ENCODE data around the gene PLCXD3.

The PLCXD3 gene

DNA sequence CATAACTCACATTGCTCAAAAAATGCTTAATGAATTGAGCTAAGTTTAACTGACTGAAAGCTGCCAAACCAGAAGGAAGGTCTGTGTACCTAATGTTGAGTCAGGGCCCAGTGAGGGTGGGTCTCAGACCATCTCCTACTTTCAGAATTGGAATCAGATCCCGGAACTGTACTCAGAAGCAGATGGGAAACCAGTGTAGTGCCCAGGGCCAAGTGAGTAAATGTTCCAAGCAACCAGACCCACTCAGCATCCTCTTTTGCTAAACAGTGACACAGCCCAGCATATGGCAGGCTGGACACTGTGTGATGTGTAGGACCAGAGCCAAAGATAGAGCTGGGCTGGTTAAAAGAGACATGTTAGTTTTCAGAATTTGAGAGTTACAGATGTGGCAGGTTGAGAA is 94.1 kb downstream of the PLCXD3 start:
- no peak overlapping the region for H3K4me3 ChIP-seq (replicated peaks; ENCODE audit: insufficient read depth, low read length)
- H3K27ac ChIP-seq (replicated peaks), result no peak overlapping the region
- TF ChIP-seq REST (IDR thresholded peaks at IDR 0.05; ENCODE audit: insufficient replicate concordance, low read depth), result no peak
- TF ChIP-seq GABPA (IDR thresholded peaks at IDR 0.05; ENCODE audit: low read depth), result no peak
- no peak for TF ChIP-seq SPI1 (IDR thresholded peaks at IDR 0.05; ENCODE audit: borderline replicate concordance, low read depth)
- no peak for TF ChIP-seq POLR2AphosphoS5 (IDR thresholded peaks at IDR 0.05; ENCODE audit: low read depth)
- TF ChIP-seq CTCF (IDR thresholded peaks at IDR 0.05; ENCODE audit: insufficient read depth, low read length), result no peak
- no peak for DNase-seq (ENCODE audit: low read depth in 1 of 2, low spot score in 1 of 2)
- H3K27me3 ChIP-seq (ENCODE audit: insufficient read depth, poor library complexity, severe bottlenecking), result no peaks in the 10 kb centered on the region

GRCh38 chr5:41415242-41415641 is 95.2 kb downstream of the PLCXD3 start:
- Histone ChIP-seq H3K27ac (replicated peaks) (no peak overlapping the region), H3K27me3 (ENCODE audit: insufficient read depth, poor library complexity, severe bottlenecking) (no peaks in the 10 kb centered on the region), H3K4me3 (replicated peaks; ENCODE audit: insufficient read depth, low read length) (no peak overlapping the region)
- no peak for DNase-seq (ENCODE audit: low read depth in 1 of 2, low spot score in 1 of 2)
- TF ChIP-seq SPI1 (IDR thresholded peaks at IDR 0.05; ENCODE audit: borderline replicate concordance, low read depth) (no peak), REST (IDR thresholded peaks at IDR 0.05; ENCODE audit: insufficient replicate concordance, low read depth) (no peak), POLR2AphosphoS5 (IDR thresholded peaks at IDR 0.05; ENCODE audit: low read depth) (no peak), CTCF (IDR thresholded peaks at IDR 0.05; ENCODE audit: insufficient read depth, low read length) (no peak), GABPA (IDR thresholded peaks at IDR 0.05; ENCODE audit: low read depth) (no peak)

GRCh38 chr5:41414598-41414997 is 95.8 kb downstream of the PLCXD3 start:
- Histone ChIP-seq H3K4me3 (replicated peaks; ENCODE audit: insufficient read depth, low read length) (no peak overlapping the region), H3K27me3 (ENCODE audit: insufficient read depth, poor library complexity, severe bottlenecking) (no peaks in the 10 kb centered on the region), H3K27ac (replicated peaks) (no peak overlapping the region)
- no peak for TF ChIP-seq GABPA (IDR thresholded peaks at IDR 0.05; ENCODE audit: low read depth)
- DNase-seq (ENCODE audit: low read depth in 1 of 2, low spot score in 1 of 2), result no peak

DNA sequence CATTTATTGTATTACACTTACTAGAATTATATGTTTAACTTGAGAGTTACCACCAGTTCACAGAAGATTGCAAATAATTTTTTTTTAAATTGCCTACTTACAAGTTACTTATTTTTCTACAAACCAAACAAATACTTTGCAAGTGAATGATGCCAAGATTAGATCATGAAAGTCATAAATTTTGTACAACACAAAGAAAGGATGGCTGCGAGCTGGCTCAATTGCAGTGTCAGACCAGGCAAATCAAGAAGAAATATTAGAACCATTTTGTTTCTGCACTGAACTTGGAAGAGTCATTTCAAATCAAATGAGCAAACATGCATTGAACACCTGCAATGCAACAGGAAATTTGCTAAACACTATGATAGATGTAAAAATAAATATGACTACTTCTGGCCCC is 97.3 kb downstream of the PLCXD3 start:
- Histone ChIP-seq H3K27me3 (ENCODE audit: insufficient read depth, poor library complexity, severe bottlenecking) (no peaks in the 10 kb centered on the region), H3K27ac (replicated peaks) (no peak overlapping the region), H3K4me3 (replicated peaks; ENCODE audit: insufficient read depth, low read length) (no peak overlapping the region)
- DNase-seq (ENCODE audit: low read depth in 1 of 2, low spot score in 1 of 2), result no peak
- no peak for TF ChIP-seq CTCF (IDR thresholded peaks at IDR 0.05; ENCODE audit: insufficient read depth, low read length)
- TF ChIP-seq GABPA (IDR thresholded peaks at IDR 0.05; ENCODE audit: low read depth), result no peak
- no peak for TF ChIP-seq POLR2AphosphoS5 (IDR thresholded peaks at IDR 0.05; ENCODE audit: low read depth)
- TF ChIP-seq SPI1 (IDR thresholded peaks at IDR 0.05; ENCODE audit: borderline replicate concordance, low read depth), result no peak
- TF ChIP-seq REST (IDR thresholded peaks at IDR 0.05; ENCODE audit: insufficient replicate concordance, low read depth), result no peak

Data from HL-60 (cell line).